H1 (cell line): ENCODE data around the gene CGRRF1. TPM values are rescaled to one million over a fixed set of nuclear protein-coding genes. Genes with fewer than 3 reads are reported as not detected.

Experiments used
- CTCF ChIA-PET: fragments of 300-600 bp; sonication (Branson Sonifier 250); formaldehyde crosslinking; loops from one replicate; lab custom pipeline; 2021; ENCODE audit not compliant: partially characterized antibody; lab: Charles Lee
- POLR2A ChIA-PET: fragments of 300-600 bp; sonication (Branson Sonifier 250); formaldehyde crosslinking; loops from one replicate; lab custom pipeline; 2021; ENCODE audit warnings: inconsistent platforms; ENCODE audit not compliant: partially characterized antibody; lab: Charles Lee
- DNase-seq, 2 experiments: peaks; one replicate each; pipeline versions ENCODE4 v3.0.0 to v3.0.0-alpha.2; 2010 to 2022; ENCODE audit warnings: low spot score in 2 of 2, low read depth in 1 of 2, mixed read lengths in 1 of 2
- FAIRE-seq: peaks from 2 replicates; lab custom pipeline; 2011; peaks lifted over from hg19 to GRCh38; lab: Jason Lieb, UNC
- H2AFZ ChIP-seq: 2 replicates; pipeline ENCODE4 v1.8.1; 2012; ENCODE audit warnings: low read length, inconsistent platforms
- H2AK5ac ChIP-seq: 2 replicates; pipeline ENCODE4 v1.6.1; 2013; ENCODE audit warnings: low read depth, low read length
- H2BK120ac ChIP-seq: replicated peaks from 2 replicates; pipeline ENCODE3; 2013; ENCODE audit warnings: low read depth, low read length, inconsistent platforms
- H2BK12ac ChIP-seq: 2 replicates; pipeline ENCODE4 v1.6.1; 2013; ENCODE audit warnings: low read depth, low read length
- H2BK15ac ChIP-seq: 2 replicates; pipeline ENCODE4 v1.6.1; 2013; ENCODE audit warnings: low read length
- H2BK20ac ChIP-seq: 2 replicates; pipeline ENCODE4 v1.6.1; 2013; ENCODE audit warnings: low read length
- H2BK5ac ChIP-seq: 2 replicates; pipeline ENCODE4 v1.6.1; 2013; ENCODE audit warnings: low read depth, low read length
- H3K14ac ChIP-seq: 2 replicates; pipeline ENCODE4 v1.6.1; 2013; ENCODE audit warnings: inconsistent platforms; ENCODE audit not compliant: insufficient read length
- H3K18ac ChIP-seq: 2 replicates; pipeline ENCODE4 v1.6.1; 2013; ENCODE audit warnings: low read length; ENCODE audit errors: extremely low read depth
- H3K23ac ChIP-seq: 2 replicates; pipeline ENCODE4 v1.6.1; 2013; ENCODE audit warnings: inconsistent platforms; ENCODE audit not compliant: insufficient read length
- H3K23me2 ChIP-seq: 2 replicates; pipeline ENCODE4 v1.6.1; 2013; ENCODE audit warnings: low read depth, low read length
- H3K27ac ChIP-seq: 2 replicates; pipeline ENCODE4 v1.6.1; 2011; ENCODE audit warnings: low read depth, low read length, inconsistent platforms
- H3K27me3 ChIP-seq, 4 experiments: replicated peaks in 1 of 4; 1 replicate in 1 of 4; 2 replicates in 3 of 4; pipeline versions ENCODE4 v1.6.1 to v1.8.1; 2011 to 2013; ENCODE audit warnings: low read length in 3 of 4, mild to moderate bottlenecking in 3 of 4, inconsistent platforms in 2 of 4, mixed read lengths in 2 of 4, moderate library complexity in 1 of 4; ENCODE audit not compliant: control insufficient read depth in 3 of 4, insufficient read depth in 3 of 4; ENCODE audit errors: extremely low read depth in 1 of 4
- H3K36me3 ChIP-seq, 4 experiments: 2 replicates each; pipeline versions ENCODE4 v1.6.1 to v1.8.1; 2011 to 2013; ENCODE audit warnings: mild to moderate bottlenecking in 4 of 4, low read length in 3 of 4, moderate library complexity in 2 of 4, control low read depth in 1 of 4, inconsistent platforms in 1 of 4; ENCODE audit not compliant: insufficient read depth in 4 of 4, control insufficient read depth in 2 of 4
- H3K4ac ChIP-seq: replicated peaks from 2 replicates; pipeline ENCODE3; 2013; ENCODE audit warnings: low read length, low read depth, mixed read lengths, inconsistent platforms; ENCODE audit not compliant: insufficient read length
- H3K4me1 ChIP-seq, 4 experiments: replicated peaks in 1 of 4; 1 replicate in 1 of 4; 2 replicates in 3 of 4; pipeline versions ENCODE4 v1.6.1 to v1.8.1; 2011 to 2013; ENCODE audit warnings: low read length in 3 of 4, inconsistent platforms in 2 of 4, mixed read lengths in 1 of 4; ENCODE audit not compliant: insufficient read depth in 4 of 4, control insufficient read depth in 3 of 4
- H3K4me2 ChIP-seq, 2 experiments: 2 replicates each; pipeline versions ENCODE4 v1.6.1 to v1.8.1; 2011 to 2013; ENCODE audit warnings: low read depth in 2 of 2, low read length in 2 of 2, control low read depth in 1 of 2, inconsistent platforms in 1 of 2, mild to moderate bottlenecking in 1 of 2; ENCODE audit not compliant: insufficient read depth in 1 of 2
- H3K4me3 ChIP-seq, 4 experiments: fragments of 200-600, 300-600 bp in 1 of 4; sonication (generic), shearing (Covaris generic), sonication (Bioruptor Twin) in 1 of 4; 2 replicates each; pipeline versions ENCODE4 v1.5.1 to v1.8.1; 2011 to 2016; ENCODE audit warnings: low read length in 4 of 4, low read depth in 3 of 4, control low read depth in 2 of 4, inconsistent platforms in 2 of 4, mild to moderate bottlenecking in 2 of 4, mixed read lengths in 1 of 4, moderate library complexity in 1 of 4; ENCODE audit not compliant: insufficient read depth in 2 of 4; ENCODE audit errors: extremely low read depth in 1 of 4
- H3K56ac ChIP-seq: replicated peaks from 2 replicates; pipeline ENCODE3; 2013; ENCODE audit warnings: low read depth, mild to moderate bottlenecking, mixed read lengths, low read length, inconsistent platforms; ENCODE audit not compliant: insufficient read length
- H3K79me1 ChIP-seq: 2 replicates; pipeline ENCODE4 v1.6.1; 2013; ENCODE audit warnings: low read depth, low read length, control low read depth
- H3K79me2 ChIP-seq, 2 experiments: 2 replicates each; pipeline versions ENCODE4 v1.6.1 to v1.8.1; 2012 to 2013; ENCODE audit warnings: low read length in 2 of 2, mild to moderate bottlenecking in 2 of 2, inconsistent platforms in 1 of 2; ENCODE audit not compliant: insufficient read depth in 2 of 2, control insufficient read depth in 1 of 2
- H3K9ac ChIP-seq, 4 experiments: replicated peaks in 1 of 4; 1 replicate in 1 of 4; 2 replicates in 3 of 4; pipeline versions ENCODE4 v1.6.1 to v1.8.1; 2011 to 2013; ENCODE audit warnings: low read depth in 3 of 4, low read length in 3 of 4, control low read depth in 2 of 4, mild to moderate bottlenecking in 2 of 4, moderate library complexity in 2 of 4, inconsistent platforms in 1 of 4; ENCODE audit errors: extremely low read depth in 1 of 4
- H3K9me3 ChIP-seq, 2 experiments: 2 replicates each; pipeline versions ENCODE4 v1.6.1 to v1.8.1; 2012 to 2013; ENCODE audit warnings: mild to moderate bottlenecking in 2 of 2, moderate library complexity in 2 of 2, control low read depth in 1 of 2, inconsistent platforms in 1 of 2, low read depth in 1 of 2, low read length in 1 of 2, mixed read lengths in 1 of 2; ENCODE audit not compliant: insufficient read depth in 2 of 2
- H4K20me1 ChIP-seq, 2 experiments: replicated peaks in 1 of 2; 2 replicates each; pipeline versions ENCODE3 to v1.8.1; 2011 to 2013; ENCODE audit warnings: inconsistent platforms in 2 of 2, low read length in 2 of 2, mild to moderate bottlenecking in 1 of 2; ENCODE audit not compliant: insufficient read depth in 2 of 2, control insufficient read depth in 1 of 2
- H4K5ac ChIP-seq: 2 replicates; pipeline ENCODE4 v1.6.1; 2013; ENCODE audit warnings: low read length, low read depth, mixed read lengths, inconsistent platforms; ENCODE audit not compliant: insufficient read length
- H4K8ac ChIP-seq: 2 replicates; pipeline ENCODE4 v1.8.0; 2013; ENCODE audit warnings: mild to moderate bottlenecking, moderate library complexity, low read length, inconsistent platforms; ENCODE audit not compliant: insufficient read depth; ENCODE audit errors: extremely low read depth
- H4K91ac ChIP-seq: replicated peaks from 2 replicates; pipeline ENCODE3; 2013; ENCODE audit warnings: low read length, mixed read lengths, inconsistent platforms; ENCODE audit not compliant: insufficient read length
- CBX8 ChIP-seq: fragments of 300-800, 300-1000 bp; sonication (generic); IDR thresholded peaks from 2 replicates; pipeline ENCODE4 v1.7.1; 2016; ENCODE audit warnings: low read depth, low read length, borderline replicate concordance
- CEBPB ChIP-seq: IDR thresholded peaks from 2 replicates; pipeline ENCODE4 v1.6.1; 2012; ENCODE audit warnings: low read depth, low read length
- GABPA ChIP-seq: IDR thresholded peaks from 2 replicates; pipeline ENCODE4 v1.6.1; 2011; ENCODE audit warnings: mild to moderate bottlenecking, low read length, moderate library complexity, borderline replicate concordance; ENCODE audit not compliant: insufficient read depth
- GTF2F1 ChIP-seq: IDR thresholded peaks from 2 replicates; pipeline ENCODE4 v1.6.1; 2012; ENCODE audit warnings: low read depth, low read length, improper control_type of control experiment, borderline replicate concordance
- HDAC2 ChIP-seq, 2 experiments: fragments of 300-600 bp in 1 of 2; sonication (generic) in 1 of 2; IDR thresholded peaks; 2 replicates each; pipeline ENCODE4 v1.6.1; 2011 to 2012; ENCODE audit warnings: low read depth in 2 of 2, low read length in 2 of 2, mild to moderate bottlenecking in 2 of 2, moderate library complexity in 2 of 2, borderline replicate concordance in 1 of 2, inconsistent platforms in 1 of 2
- HDAC6 ChIP-seq: IDR thresholded peaks from one replicate; pipeline ENCODE4 v1.7.1; 2012; ENCODE audit warnings: low read depth, mild to moderate bottlenecking, inconsistent platforms, low read length, moderate library complexity
- JUN ChIP-seq: IDR thresholded peaks from 2 replicates; pipeline ENCODE4 v1.6.1; 2011; ENCODE audit warnings: low read depth, mild to moderate bottlenecking, improper control_type of control experiment, low read length
- KDM1A ChIP-seq: fragments of 200-600, 300-600 bp; sonication (generic); IDR thresholded peaks from 2 replicates; pipeline ENCODE4 v1.7.1; 2016; ENCODE audit warnings: mild to moderate bottlenecking, low read length, borderline replicate concordance
- KDM5A ChIP-seq: fragments of 200-600 bp; IDR thresholded peaks from 2 replicates; pipeline ENCODE4 v1.7.1; 2012; ENCODE audit warnings: mild to moderate bottlenecking, low read length, inconsistent platforms, mixed read lengths
- NRF1 ChIP-seq: IDR thresholded peaks from 2 replicates; pipeline ENCODE4 v1.6.1; 2011; ENCODE audit warnings: mild to moderate bottlenecking, low read depth, low read length, improper control_type of control experiment
- PHF8 ChIP-seq: fragments of 200-600 bp; sonication (generic); conservative IDR thresholded peaks from 2 replicates; pipeline ENCODE4 v1.7.1; 2012; ENCODE audit warnings: low read depth, mild to moderate bottlenecking, inconsistent platforms, low read length, moderate library complexity
- RNF2 ChIP-seq: fragments of 200-900, 300-1000 bp; sonication (generic); IDR thresholded peaks from 2 replicates; pipeline ENCODE4 v1.7.1; 2016; ENCODE audit warnings: borderline replicate concordance, low read depth, mild to moderate bottlenecking, antibody characterized with exemption, low read length; ENCODE audit not compliant: poor library complexity, severe bottlenecking; ENCODE audit errors: missing control alignments
- SIRT6 ChIP-seq: IDR thresholded peaks from one replicate; pipeline ENCODE4 v1.7.1; 2012; ENCODE audit warnings: low read length, inconsistent platforms
- WGBS, 2 experiments: shearing (Covaris generic) in 1 of 2; methylation state at CpG; one replicate each; pipeline versions ENCODE4 v1.1.6 to v1.1.7; 2013 to 2015; ENCODE audit warnings: low lambda C conversion rate in 2 of 2, mixed read lengths in 2 of 2, inconsistent platforms in 1 of 2, low coverage in 1 of 2, missing lambda C conversion rate in 1 of 2; ENCODE audit not compliant: insufficient replicate concordance in 2 of 2, insufficient coverage in 1 of 2, insufficient read length in 1 of 2; ENCODE audit errors: extremely low coverage in 1 of 2, missing lambda C conversion rate in 1 of 2; 5-methylcytosine and 5-hydroxymethylcytosine counted together
- polyA plus RNA-seq, 7 experiments: library from polyadenylated mRNA; depleted of rRNA in 3 of 7; stranded (reverse) in 5 of 7; unstranded in 2 of 7; fragments of >200 nt in 5 of 7; fragments of 200-250 nt in 2 of 7; gene quantifications; 1 replicate in 5 of 7; 2 replicates in 1 of 7; 4 replicates in 1 of 7; pipeline versions ENCODE4 v1.2.1 to v1.2.3, GENCODE V29; 2011 to 2013; ENCODE audit warnings: missing spikeins in 2 of 7, mixed read lengths in 2 of 7
- total RNA-seq: library from RNA; stranded (reverse); fragmentation: NEBNext Ultra II Directional; extraction: Animal tissue kit (Norgen Biotek cat#: 25700); gene quantifications from 2 replicates; pipeline ENCODE4 v1.2.1, GENCODE V29; 2021

Gene CGRRF1
- total and polyA plus RNA-seq, 2 of the 8 experiments (the other 6 are each of a cell fraction or from before 2014, with no cell fraction given), result 7.4 to 20.2 TPM

GRCh38 chr14:54577494-54577893 is 67.8 kb downstream of the CGRRF1 start:
- Histone ChIP-seq H3K9me3 (no peaks in the 10 kb centered on the region), H4K20me1 (peaks cover 0 to 3% of the 10 kb centered on the region in 2 experiments), H3K18ac (no peak overlapping the region), H3K14ac (no peak overlapping the region), H3K23me2 (no peaks in the 10 kb centered on the region), H2BK15ac (no peak overlapping the region), H2AK5ac (no peak overlapping the region), H3K27ac (no peak overlapping the region), H3K4ac (no peak overlapping the region), H3K79me1 (no peaks in the 10 kb centered on the region; the same call in none of the 2 replicates), H2AFZ (no peak overlapping the region), H3K23ac (no peak overlapping the region), H2BK12ac (no peak overlapping the region), H3K4me3 (no peak overlapping the region), H3K36me3 (no peaks in the 10 kb centered on the region), H4K8ac (no peak overlapping the region), H3K27me3 (no peaks in the 10 kb centered on the region), H2BK120ac (no peak overlapping the region), H2BK20ac (no peak overlapping the region), H4K91ac (no peak overlapping the region), H3K9ac (no peak overlapping the region), H3K4me1 (no peaks in the 10 kb centered on the region), H3K79me2 (peaks cover 0 to 22% of the 10 kb centered on the region in 2 experiments; a peak in 3 of 4 replicates), H4K5ac (no peak overlapping the region), H3K56ac (no peak overlapping the region), H3K4me2 (no peak overlapping the region), H2BK5ac (no peak overlapping the region)
- ChIA-PET CTCF (interaction anchor here (0.7 to 10.0 kb wide), 9 partner anchors 13 to 228 kb away, joined by 3 to 108 read pairs (median 5); no protein-coding TSS in a partner anchor), POLR2A (interaction anchor here (1.0 to 1.6 kb wide), 5 partner anchors 9 to 107 kb away, joined by 3 to 4 read pairs (median 4); no protein-coding TSS in a partner anchor)
- DNase-seq (no peak), FAIRE-seq (no peak)
- WGBS, 2 experiments, result 84% methylated on average over 6 of the region's 6 CpGs; no CpG with 5 or more reads in 1 of the 2 experiments
- TF ChIP-seq RNF2, result no peak
- no peak for TF ChIP-seq SIRT6
- TF ChIP-seq HDAC6, result no peak
- TF ChIP-seq CEBPB, result no peak
- no peak for TF ChIP-seq JUN
- no peak for TF ChIP-seq GTF2F1
- no peak for TF ChIP-seq KDM1A
- no peak for TF ChIP-seq KDM5A
- TF ChIP-seq NRF1, result no peak
- TF ChIP-seq GABPA, result no peak
- no peak for TF ChIP-seq CBX8
- TF ChIP-seq PHF8, result no peak
- no peak for TF ChIP-seq HDAC2 (IDR thresholded peaks at IDR 0.05; ENCODE audit: borderline replicate concordance in 1 of 2, low read depth in 2 of 2, low read length in 2 of 2)
